HG02884 (cell line): ENCODE measurements around the gene OR56A4.

Source experiments
- ATAC-seq: cut with Tn5 transposase; IDR thresholded peaks from one replicate; pipeline ENCODE4 v1.9.1; 2021; ENCODE audit warnings: mild to moderate bottlenecking, moderate library complexity; ENCODE audit not compliant: unreplicated experiment

OR56A4 gene

GRCh38 chr11:6006846-6007245 lies at the start of gene OR56A4:
OR56A4 (minus strand) TSS chr11:6006946; CDS start chr11:6002992, 3,954 bp downstream.
- ATAC-seq, result no peak

- no peak for ATAC-seq
Observed at GRCh38 chr11:6055569-6055968, 48.8 kb upstream of the OR56A4 start.

GRCh38 chr11:6052374-6052773 lies 45.6 kb upstream of the OR56A4 start:
- ATAC-seq, result no peak

- ATAC-seq, result no peak
Observed at GRCh38 chr11:6040874-6041273, 34.1 kb upstream of the OR56A4 start.

GRCh38 chr11:6030708-6031405 lies 24.1 kb upstream of the OR56A4 start, which contains the start of gene OR56A1:
OR56A1 (minus strand) TSS chr11:6030758; CDS start chr11:6027692, 3,066 bp downstream.
- ATAC-seq, result no peak

GRCh38 chr11:6027501-6027900 lies 20.8 kb upstream of the OR56A4 start:
- no peak for ATAC-seq

- no peak for ATAC-seq
Observed at GRCh38 chr11:6025056-6025455, 18.3 kb upstream of the OR56A4 start.

- no peak for ATAC-seq
Observed at GRCh38 chr11:6022956-6023355, 16.2 kb upstream of the OR56A4 start.

- ATAC-seq, result no peak
Observed at GRCh38 chr11:6013042-6013441, 6.3 kb upstream of the OR56A4 start.

- no peak for ATAC-seq
Observed at GRCh38 chr11:6012035-6012668, 5.4 kb upstream of the OR56A4 start.

GRCh38 chr11:6006395-6006794 lies 351 bp downstream of the OR56A4 start:
- no peak for ATAC-seq

GRCh38 chr11:6002202-6002699 lies 4.5 kb downstream of the OR56A4 start:
- ATAC-seq, result no peak

- ATAC-seq, result no peak
Observed at GRCh38 chr11:5994791-5995190, 12.0 kb downstream of the OR56A4 start.

GRCh38 chr11:5992604-5993251 lies 14.0 kb downstream of the OR56A4 start:
- ATAC-seq, result no peak

GRCh38 chr11:5992150-5992549 lies 14.6 kb downstream of the OR56A4 start:
- ATAC-seq, result no peak

GRCh38 chr11:5989203-5989602 lies 17.5 kb downstream of the OR56A4 start:
- no peak for ATAC-seq

GRCh38 chr11:5986885-5987284 lies 19.9 kb downstream of the OR56A4 start, which contains the start of gene OR52L1:
OR52L1 (minus strand) TSS chr11:5986985; CDS start chr11:5986930, 55 bp downstream.
- ATAC-seq, result no peak

GRCh38 chr11:5983443-5983842 lies 23.3 kb downstream of the OR56A4 start:
- no peak for ATAC-seq

- ATAC-seq, result no peak
Observed at GRCh38 chr11:5973530-5973929, 33.2 kb downstream of the OR56A4 start.

- ATAC-seq, result no peak
Observed at GRCh38 chr11:5968394-5968793, 38.4 kb downstream of the OR56A4 start, which contains the start of gene OR56A5. OR56A5 (minus strand) TSS chr11:5968494; CDS start chr11:5968494, 0 bp downstream.

GRCh38 chr11:5967708-5968107 lies 39.0 kb downstream of the OR56A4 start:
- ATAC-seq, result no peak

- no peak for ATAC-seq
Observed at GRCh38 chr11:5966958-5967357, 39.8 kb downstream of the OR56A4 start.
